Mammary microvascular endothelial cell (primary cell): Measurements from ENCODE around the gene PF4V1. TPM values are rescaled to one million over a fixed set of nuclear protein-coding genes. Genes with fewer than 3 reads are reported as not detected.

ENCODE experiments used
- total RNA-seq: library from RNA; depleted of rRNA; stranded (reverse); fragments of >200 nt; gene quantifications from 2 replicates; pipeline ENCODE4 v1.2.3, GENCODE V29; 2015

Gene PF4V1
- not detected in 2 replicates for total RNA-seq

DNA sequence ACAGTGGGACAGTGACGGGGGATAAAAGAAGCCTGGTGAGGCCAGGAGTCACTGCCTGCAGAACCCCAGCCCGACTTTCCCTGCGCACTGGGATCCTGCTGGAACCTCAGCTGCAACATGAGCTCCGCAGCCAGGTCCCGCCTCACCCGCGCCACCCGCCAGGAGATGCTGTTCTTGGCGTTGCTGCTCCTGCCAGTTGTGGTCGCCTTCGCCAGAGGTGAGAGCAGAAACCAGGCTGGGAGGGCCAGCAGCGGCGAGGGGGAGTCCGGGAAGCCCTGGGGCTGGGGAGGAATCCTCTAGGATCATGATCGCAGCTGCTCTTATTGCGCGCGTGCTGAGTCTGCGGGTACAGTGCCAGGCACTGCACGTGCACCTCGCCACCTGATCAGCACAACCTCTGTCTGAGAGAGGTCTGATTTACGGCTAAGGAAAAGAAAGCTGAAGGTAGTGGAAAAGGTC is at the start of gene PF4V1:
TSS of gene PF4V1 (plus strand) at position 51 of the 459 bp plus-strand sequence. CDS start at position 118, 67 bp downstream.

GRCh38 chr4:73836373-73837279 is 16.5 kb upstream of the PF4V1 start, which contains the start of gene CXCL6:
Gene CXCL6, plus strand, starts transcription at chr4:73836678. Its CDS starts 73 bp downstream, at chr4:73836751.

GRCh38 chr4:73869130-73870055 is 16.3 kb downstream of the PF4V1 start, which contains the start of gene CXCL1:
Gene CXCL1, plus strand, starts transcription at chr4:73869393. Its CDS starts 78 bp downstream, at chr4:73869471.

Other genes with a start within 250 kb of the PF4V1 start
- gene RASSF6, start 232.9 kb upstream of the PF4V1 start, total RNA-seq, result not detected in 2 replicates
- 247 and 254 TPM in 2 replicates for gene CXCL8, start 112.7 kb upstream of the PF4V1 start, total RNA-seq
- gene CXCL6, start 16.6 kb upstream of the PF4V1 start, total RNA-seq, result 0.67 and 1.5 TPM in 2 replicates
- 141 and 147 TPM in 2 replicates for gene CXCL1, start 16.1 kb downstream of the PF4V1 start, total RNA-seq
- gene PF4, start 128.7 kb downstream of the PF4V1 start, total RNA-seq, result not detected in 2 replicates
- gene PPBP, start 134.9 kb downstream of the PF4V1 start, total RNA-seq, result not detected in 2 replicates
- 1.3 and 1.8 TPM in 2 replicates for gene CXCL5, start 145.4 kb downstream of the PF4V1 start, total RNA-seq
- 0.93 and 4.1 TPM in 2 replicates for gene CXCL3, start 185.4 kb downstream of the PF4V1 start, total RNA-seq
- gene CXCL2, start 245.9 kb downstream of the PF4V1 start, total RNA-seq, result 10.7 and 12.0 TPM in 2 replicates